ENCODE data around the gene PGAP1.

DNA sequence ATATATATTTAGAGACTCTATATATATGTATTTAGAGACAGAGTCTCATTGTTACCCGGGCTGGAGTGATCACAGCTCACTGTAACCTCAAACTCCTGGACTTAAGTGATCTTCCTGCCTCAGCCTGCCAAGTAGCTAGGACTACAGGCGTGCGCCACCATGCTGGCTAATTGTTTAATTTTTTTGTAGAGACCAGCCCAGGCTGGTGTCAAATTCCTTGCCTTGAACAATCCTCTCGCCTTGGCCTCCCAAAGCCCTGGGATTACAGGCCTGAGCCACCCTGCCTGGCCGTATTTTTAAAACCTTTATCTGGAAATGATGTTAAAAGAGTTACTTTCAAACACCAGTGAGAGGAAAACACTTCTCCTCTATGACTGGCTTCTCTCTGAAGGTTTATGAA is 30.9 kb upstream of the PGAP1 start:
- TF ChIP-seq, protein P1, sequence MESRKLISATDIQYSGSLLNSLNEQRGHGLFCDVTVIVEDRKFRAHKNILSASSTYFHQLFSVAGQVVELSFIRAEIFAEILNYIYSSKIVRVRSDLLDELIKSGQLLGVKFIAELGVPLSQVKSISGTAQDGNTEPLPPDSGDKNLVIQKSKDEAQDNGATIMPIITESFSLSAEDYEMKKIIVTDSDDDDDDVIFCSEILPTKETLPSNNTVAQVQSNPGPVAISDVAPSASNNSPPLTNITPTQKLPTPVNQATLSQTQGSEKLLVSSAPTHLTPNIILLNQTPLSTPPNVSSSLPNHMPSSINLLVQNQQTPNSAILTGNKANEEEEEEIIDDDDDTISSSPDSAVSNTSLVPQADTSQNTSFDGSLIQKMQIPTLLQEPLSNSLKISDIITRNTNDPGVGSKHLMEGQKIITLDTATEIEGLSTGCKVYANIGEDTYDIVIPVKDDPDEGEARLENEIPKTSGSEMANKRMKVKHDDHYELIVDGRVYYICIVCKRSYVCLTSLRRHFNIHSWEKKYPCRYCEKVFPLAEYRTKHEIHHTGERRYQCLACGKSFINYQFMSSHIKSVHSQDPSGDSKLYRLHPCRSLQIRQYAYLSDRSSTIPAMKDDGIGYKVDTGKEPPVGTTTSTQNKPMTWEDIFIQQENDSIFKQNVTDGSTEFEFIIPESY (IDR thresholded peaks at IDR 0.05) = no peak
- TF ChIP-seq, protein P2, sequence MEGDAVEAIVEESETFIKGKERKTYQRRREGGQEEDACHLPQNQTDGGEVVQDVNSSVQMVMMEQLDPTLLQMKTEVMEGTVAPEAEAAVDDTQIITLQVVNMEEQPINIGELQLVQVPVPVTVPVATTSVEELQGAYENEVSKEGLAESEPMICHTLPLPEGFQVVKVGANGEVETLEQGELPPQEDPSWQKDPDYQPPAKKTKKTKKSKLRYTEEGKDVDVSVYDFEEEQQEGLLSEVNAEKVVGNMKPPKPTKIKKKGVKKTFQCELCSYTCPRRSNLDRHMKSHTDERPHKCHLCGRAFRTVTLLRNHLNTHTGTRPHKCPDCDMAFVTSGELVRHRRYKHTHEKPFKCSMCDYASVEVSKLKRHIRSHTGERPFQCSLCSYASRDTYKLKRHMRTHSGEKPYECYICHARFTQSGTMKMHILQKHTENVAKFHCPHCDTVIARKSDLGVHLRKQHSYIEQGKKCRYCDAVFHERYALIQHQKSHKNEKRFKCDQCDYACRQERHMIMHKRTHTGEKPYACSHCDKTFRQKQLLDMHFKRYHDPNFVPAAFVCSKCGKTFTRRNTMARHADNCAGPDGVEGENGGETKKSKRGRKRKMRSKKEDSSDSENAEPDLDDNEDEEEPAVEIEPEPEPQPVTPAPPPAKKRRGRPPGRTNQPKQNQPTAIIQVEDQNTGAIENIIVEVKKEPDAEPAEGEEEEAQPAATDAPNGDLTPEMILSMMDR (IDR thresholded peaks at IDR 0.05 in 2 of 3, conservative IDR thresholded peaks at IDR 0.05 in 1 of 3; ENCODE audit: control insufficient read depth in 2 of 3, extremely low read depth in 1 of 3, insufficient read depth in 1 of 3, low read depth in 3 of 3, low read length in 3 of 3) = no peak
- TF ChIP-seq RFX5 (IDR thresholded peaks at IDR 0.05; ENCODE audit: low read depth, low read length) = no peak
- no peak for TF ChIP-seq POLR2AphosphoS5 (IDR thresholded peaks at IDR 0.05; ENCODE audit: low read length)
- TF ChIP-seq SREBF2 (IDR thresholded peaks at IDR 0.05; ENCODE audit: low read length) = no peak
- TF ChIP-seq, protein P3, sequence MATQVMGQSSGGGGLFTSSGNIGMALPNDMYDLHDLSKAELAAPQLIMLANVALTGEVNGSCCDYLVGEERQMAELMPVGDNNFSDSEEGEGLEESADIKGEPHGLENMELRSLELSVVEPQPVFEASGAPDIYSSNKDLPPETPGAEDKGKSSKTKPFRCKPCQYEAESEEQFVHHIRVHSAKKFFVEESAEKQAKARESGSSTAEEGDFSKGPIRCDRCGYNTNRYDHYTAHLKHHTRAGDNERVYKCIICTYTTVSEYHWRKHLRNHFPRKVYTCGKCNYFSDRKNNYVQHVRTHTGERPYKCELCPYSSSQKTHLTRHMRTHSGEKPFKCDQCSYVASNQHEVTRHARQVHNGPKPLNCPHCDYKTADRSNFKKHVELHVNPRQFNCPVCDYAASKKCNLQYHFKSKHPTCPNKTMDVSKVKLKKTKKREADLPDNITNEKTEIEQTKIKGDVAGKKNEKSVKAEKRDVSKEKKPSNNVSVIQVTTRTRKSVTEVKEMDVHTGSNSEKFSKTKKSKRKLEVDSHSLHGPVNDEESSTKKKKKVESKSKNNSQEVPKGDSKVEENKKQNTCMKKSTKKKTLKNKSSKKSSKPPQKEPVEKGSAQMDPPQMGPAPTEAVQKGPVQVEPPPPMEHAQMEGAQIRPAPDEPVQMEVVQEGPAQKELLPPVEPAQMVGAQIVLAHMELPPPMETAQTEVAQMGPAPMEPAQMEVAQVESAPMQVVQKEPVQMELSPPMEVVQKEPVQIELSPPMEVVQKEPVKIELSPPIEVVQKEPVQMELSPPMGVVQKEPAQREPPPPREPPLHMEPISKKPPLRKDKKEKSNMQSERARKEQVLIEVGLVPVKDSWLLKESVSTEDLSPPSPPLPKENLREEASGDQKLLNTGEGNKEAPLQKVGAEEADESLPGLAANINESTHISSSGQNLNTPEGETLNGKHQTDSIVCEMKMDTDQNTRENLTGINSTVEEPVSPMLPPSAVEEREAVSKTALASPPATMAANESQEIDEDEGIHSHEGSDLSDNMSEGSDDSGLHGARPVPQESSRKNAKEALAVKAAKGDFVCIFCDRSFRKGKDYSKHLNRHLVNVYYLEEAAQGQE (IDR thresholded peaks at IDR 0.05; ENCODE audit: low read depth, low read length) = no peak
- TF ChIP-seq RUNX3 (IDR thresholded peaks at IDR 0.05; ENCODE audit: low read length) = no peak
- no peak for TF ChIP-seq HDAC6 (IDR thresholded peaks at IDR 0.05; ENCODE audit: unreplicated experiment)
- TF ChIP-seq EZH2 (IDR thresholded peaks at IDR 0.05; ENCODE audit: borderline replicate concordance, control insufficient read depth, low read depth, low read length) = no peak
- no peak for TF ChIP-seq JUNB (IDR thresholded peaks at IDR 0.05)
- TF ChIP-seq SMC3 (IDR thresholded peaks at IDR 0.05; ENCODE audit: borderline replicate concordance, low read length) = no peak
- no peak for TF ChIP-seq POLR2A (IDR thresholded peaks at IDR 0.05; ENCODE audit: low read depth, low read length)
- TF ChIP-seq, protein P4, sequence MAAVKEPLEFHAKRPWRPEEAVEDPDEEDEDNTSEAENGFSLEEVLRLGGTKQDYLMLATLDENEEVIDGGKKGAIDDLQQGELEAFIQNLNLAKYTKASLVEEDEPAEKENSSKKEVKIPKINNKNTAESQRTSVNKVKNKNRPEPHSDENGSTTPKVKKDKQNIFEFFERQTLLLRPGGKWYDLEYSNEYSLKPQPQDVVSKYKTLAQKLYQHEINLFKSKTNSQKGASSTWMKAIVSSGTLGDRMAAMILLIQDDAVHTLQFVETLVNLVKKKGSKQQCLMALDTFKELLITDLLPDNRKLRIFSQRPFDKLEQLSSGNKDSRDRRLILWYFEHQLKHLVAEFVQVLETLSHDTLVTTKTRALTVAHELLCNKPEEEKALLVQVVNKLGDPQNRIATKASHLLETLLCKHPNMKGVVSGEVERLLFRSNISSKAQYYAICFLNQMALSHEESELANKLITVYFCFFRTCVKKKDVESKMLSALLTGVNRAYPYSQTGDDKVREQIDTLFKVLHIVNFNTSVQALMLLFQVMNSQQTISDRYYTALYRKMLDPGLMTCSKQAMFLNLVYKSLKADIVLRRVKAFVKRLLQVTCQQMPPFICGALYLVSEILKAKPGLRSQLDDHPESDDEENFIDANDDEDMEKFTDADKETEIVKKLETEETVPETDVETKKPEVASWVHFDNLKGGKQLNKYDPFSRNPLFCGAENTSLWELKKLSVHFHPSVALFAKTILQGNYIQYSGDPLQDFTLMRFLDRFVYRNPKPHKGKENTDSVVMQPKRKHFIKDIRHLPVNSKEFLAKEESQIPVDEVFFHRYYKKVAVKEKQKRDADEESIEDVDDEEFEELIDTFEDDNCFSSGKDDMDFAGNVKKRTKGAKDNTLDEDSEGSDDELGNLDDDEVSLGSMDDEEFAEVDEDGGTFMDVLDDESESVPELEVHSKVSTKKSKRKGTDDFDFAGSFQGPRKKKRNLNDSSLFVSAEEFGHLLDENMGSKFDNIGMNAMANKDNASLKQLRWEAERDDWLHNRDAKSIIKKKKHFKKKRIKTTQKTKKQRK (IDR thresholded peaks at IDR 0.05; ENCODE audit: low read depth, low read length) = no peak

Data from GM12878 (cell line).